Progenitor cell of endocrine pancreas (in vitro differentiated cells): ENCODE results near the gene BBS2. TPM values are rescaled to one million over a fixed set of nuclear protein-coding genes. Genes with fewer than 3 reads are reported as not detected.

Experiments
- DNase-seq: peaks from one replicate; pipeline ENCODE4 v3.0.0; 2021; ENCODE audit warnings: low spot score; ENCODE audit not compliant: unreplicated experiment
- H3K27ac Mint-ChIP-seq: 2 replicates; pipeline ENCODE4 v1.8.0; 2021; ENCODE audit warnings: mild to moderate bottlenecking, moderate library complexity, mixed read lengths
- H3K27me3 Mint-ChIP-seq: 2 replicates; pipeline ENCODE4 v1.8.0; 2021; ENCODE audit warnings: mixed read lengths
- H3K36me3 Mint-ChIP-seq: 2 replicates; pipeline ENCODE4 v1.8.0; 2022; ENCODE audit warnings: mixed read lengths; ENCODE audit not compliant: insufficient read depth
- H3K4me1 Mint-ChIP-seq: 2 replicates; pipeline ENCODE4 v1.8.0; 2021; ENCODE audit warnings: low read depth, mixed read lengths
- H3K4me3 Mint-ChIP-seq: 2 replicates; pipeline ENCODE4 v1.8.0; 2021; ENCODE audit warnings: low read depth, mild to moderate bottlenecking, moderate library complexity, mixed read lengths
- H3K9me3 Mint-ChIP-seq: 2 replicates; pipeline ENCODE4 v1.8.0; 2021; ENCODE audit warnings: low read depth, mixed read lengths
- total RNA-seq: library from RNA; stranded (reverse); gene quantifications from 2 replicates; pipeline ENCODE4 v1.2.1, GENCODE V29; 2021
- TF ChIP-seq, protein P1 (sequence below): fragments of 200-600 bp; sonication (generic); IDR thresholded peaks from one replicate; pipeline ENCODE4 v1.5.0; 2021; ENCODE audit warnings: antibody characterized with exemption, mild to moderate bottlenecking; ENCODE audit not compliant: unreplicated experiment

Gene BBS2
- total RNA-seq, 1 donor from 2014 or later = 52.3 TPM

DNA sequence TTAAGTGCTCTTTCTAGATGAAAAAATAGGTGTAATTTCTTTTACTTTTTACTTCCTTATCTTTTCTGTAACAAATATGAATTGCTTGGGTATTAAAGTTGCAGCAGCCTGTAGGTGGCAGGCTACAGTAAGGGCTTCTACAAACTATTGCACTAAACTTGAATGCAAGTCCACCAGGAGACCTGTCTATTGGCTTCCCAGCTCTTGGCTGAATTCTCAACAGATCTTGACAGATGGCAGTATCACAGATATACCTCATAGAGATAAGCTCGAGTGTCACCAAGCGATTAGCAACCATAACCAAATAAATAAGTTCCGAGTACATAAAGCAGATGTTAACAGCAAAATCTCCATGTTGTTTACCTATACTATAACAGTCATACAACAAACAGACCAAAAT, 5.9 kb downstream of the BBS2 start:
- DNase-seq = no peak
- Mint-ChIP-seq H3K27me3 (no peaks in the 10 kb centered on the region), H3K27ac (no peak overlapping the region), H3K36me3 (peaks cover 11% of the 10 kb centered on the region), H3K4me3 (no peak overlapping the region), H3K9me3 (no peaks in the 10 kb centered on the region), H3K4me1 (peaks cover 3% of the 10 kb centered on the region)
- TF ChIP-seq, protein P1, sequence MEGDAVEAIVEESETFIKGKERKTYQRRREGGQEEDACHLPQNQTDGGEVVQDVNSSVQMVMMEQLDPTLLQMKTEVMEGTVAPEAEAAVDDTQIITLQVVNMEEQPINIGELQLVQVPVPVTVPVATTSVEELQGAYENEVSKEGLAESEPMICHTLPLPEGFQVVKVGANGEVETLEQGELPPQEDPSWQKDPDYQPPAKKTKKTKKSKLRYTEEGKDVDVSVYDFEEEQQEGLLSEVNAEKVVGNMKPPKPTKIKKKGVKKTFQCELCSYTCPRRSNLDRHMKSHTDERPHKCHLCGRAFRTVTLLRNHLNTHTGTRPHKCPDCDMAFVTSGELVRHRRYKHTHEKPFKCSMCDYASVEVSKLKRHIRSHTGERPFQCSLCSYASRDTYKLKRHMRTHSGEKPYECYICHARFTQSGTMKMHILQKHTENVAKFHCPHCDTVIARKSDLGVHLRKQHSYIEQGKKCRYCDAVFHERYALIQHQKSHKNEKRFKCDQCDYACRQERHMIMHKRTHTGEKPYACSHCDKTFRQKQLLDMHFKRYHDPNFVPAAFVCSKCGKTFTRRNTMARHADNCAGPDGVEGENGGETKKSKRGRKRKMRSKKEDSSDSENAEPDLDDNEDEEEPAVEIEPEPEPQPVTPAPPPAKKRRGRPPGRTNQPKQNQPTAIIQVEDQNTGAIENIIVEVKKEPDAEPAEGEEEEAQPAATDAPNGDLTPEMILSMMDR = peak; percentile 51

DNA sequence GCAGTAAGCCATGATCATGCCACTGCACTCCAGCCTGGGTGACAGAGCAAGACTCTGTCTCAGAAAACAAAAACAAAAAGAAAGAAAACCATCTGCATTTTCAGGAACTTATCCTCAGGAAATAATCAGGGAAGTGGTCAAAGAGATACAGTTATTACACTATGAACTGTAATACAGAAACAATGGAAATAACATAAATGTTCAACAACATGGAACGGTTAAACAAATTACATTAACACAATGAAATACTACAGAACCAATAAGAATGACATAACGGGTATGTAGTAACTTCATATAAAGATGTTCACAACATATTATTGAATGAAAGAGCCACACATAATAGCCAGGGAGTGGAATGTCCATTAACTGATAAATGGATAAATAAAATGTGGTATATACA, 6.7 kb downstream of the BBS2 start:
- Mint-ChIP-seq H3K9me3 (no peaks in the 10 kb centered on the region), H3K4me3 (no peak overlapping the region), H3K36me3 (peaks cover 11% of the 10 kb centered on the region), H3K4me1 (peaks cover 1% of the 10 kb centered on the region), H3K27ac (no peak overlapping the region), H3K27me3 (no peaks in the 10 kb centered on the region)
- TF ChIP-seq, protein P1 = no peak
- no peak for DNase-seq

DNA sequence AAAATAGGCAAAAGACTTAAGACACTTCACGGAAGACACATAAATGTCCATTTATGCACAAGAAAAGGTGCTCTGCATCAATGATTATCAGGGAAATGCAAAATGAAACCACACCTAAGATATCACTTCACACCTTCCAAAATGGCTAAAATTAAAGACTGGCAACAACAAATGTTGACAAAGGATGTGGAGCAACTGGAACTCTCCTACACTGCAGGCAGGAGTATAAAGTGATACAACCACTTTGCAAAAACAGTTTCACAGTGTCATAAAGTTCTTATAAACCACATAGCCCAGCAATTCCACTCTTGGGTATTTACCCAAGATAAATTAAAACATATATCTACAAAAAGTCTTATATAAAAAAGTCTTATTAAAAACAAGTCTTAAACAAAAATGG, 7.8 kb downstream of the BBS2 start:
- Mint-ChIP-seq H3K27me3 (no peaks in the 10 kb centered on the region), H3K36me3 (peaks cover 16% of the 10 kb centered on the region), H3K27ac (no peak overlapping the region), H3K4me1 (peaks cover 1% of the 10 kb centered on the region), H3K9me3 (no peaks in the 10 kb centered on the region), H3K4me3 (no peak overlapping the region)
- TF ChIP-seq, protein P1 = no peak
- DNase-seq = no peak

DNA sequence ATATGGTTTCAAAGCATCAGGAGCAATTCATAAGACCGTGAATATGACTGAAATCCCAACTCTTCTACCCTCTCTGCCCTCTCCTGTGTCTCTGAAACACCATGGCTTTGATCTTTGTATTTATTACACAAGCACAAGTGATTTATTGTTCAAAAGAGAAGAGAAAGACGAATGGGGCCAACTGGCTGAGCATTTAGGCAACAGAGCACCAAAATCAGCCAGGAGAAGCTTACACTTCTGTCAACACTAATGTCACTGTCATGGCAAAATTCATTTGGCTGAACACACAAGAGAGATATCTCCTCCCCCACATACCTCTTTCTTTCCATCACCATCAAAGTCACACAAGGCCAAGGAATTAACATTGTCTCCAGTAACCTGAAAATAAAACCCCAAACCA, 9.3 kb downstream of the BBS2 start:
- no peaks in the 10 kb centered on the region for H3K9me3 Mint-ChIP-seq
- no peak overlapping the region for H3K27ac Mint-ChIP-seq
- H3K36me3 Mint-ChIP-seq = peaks cover 20% of the 10 kb centered on the region
- no peaks in the 10 kb centered on the region for H3K4me1 Mint-ChIP-seq
- H3K4me3 Mint-ChIP-seq = no peak overlapping the region
- H3K27me3 Mint-ChIP-seq = no peaks in the 10 kb centered on the region
- TF ChIP-seq, protein P1 = no peak
- no peak for DNase-seq

DNA sequence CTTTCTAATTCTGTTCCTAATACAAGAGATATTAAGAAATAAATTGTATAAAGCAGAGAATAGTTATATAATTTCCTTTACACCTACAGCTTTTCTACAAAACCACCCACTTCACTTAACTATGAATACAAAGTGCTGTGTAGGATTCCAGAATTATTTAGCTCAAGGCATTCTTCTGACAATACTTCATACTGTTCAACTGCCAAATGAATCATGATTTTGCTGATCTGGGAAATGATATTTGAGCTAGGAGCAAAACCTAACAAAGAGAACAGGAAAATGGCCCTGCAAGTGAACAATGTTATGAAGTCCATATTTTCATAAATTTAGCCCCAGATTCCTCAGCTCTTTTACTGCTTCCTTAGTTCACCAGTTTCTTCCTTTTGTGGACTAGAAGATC, 12.9 kb downstream of the BBS2 start:
- H3K27ac Mint-ChIP-seq = no peak overlapping the region
- no peaks in the 10 kb centered on the region for H3K9me3 Mint-ChIP-seq
- no peaks in the 10 kb centered on the region for H3K27me3 Mint-ChIP-seq

More for the DNA sequence above, 12.9 kb downstream of the BBS2 start:
- TF ChIP-seq, protein P1 = no peak
- no peak for DNase-seq
- H3K4me1 Mint-ChIP-seq = no peaks in the 10 kb centered on the region
- H3K36me3 Mint-ChIP-seq = peaks cover 22% of the 10 kb centered on the region
- H3K4me3 Mint-ChIP-seq = no peak overlapping the region
